HepG2 (cell line): ENCODE measurements around the gene ELOVL5. TPM values are rescaled to one million over a fixed set of nuclear protein-coding genes. Genes with fewer than 3 reads are reported as not detected.
A peak's percentile ranks its signal among the peaks of the same experiment; 100 is the strongest.

ENCODE experiments used
- ATAC-seq: fragments of 200-7000 bp; cut with Tn5 transposase; 3 replicates; pipeline ENCODE4 v1.9.1; 2020; ENCODE audit warnings: mild to moderate bottlenecking, moderate library complexity
- BruUV-seq: library from RNA; stranded (reverse); fragments of 400-500 nt; replicated peaks from 2 replicates; lab custom pipeline; 2021; lab: Mats Ljungman, UMichigan
- CTCF ChIA-PET: fragments of 300-600 bp; formaldehyde crosslinking; extraction: SDS; loops from one replicate; lab custom pipeline; 2021; ENCODE audit warnings: low total read pairs, inconsistent platforms, low intra/inter-chr PET ratio; lab: Yijun Ruan, JAX
- POLR2A ChIA-PET: fragments of 350-600 bp; sonication (Branson Sonifier 250); formaldehyde crosslinking; loops from one replicate; lab custom pipeline; 2020; ENCODE audit warnings: antibody characterized with exemption, inconsistent platforms; lab: Yijun Ruan, JAX
- DNase-seq: peaks from one replicate; pipeline ENCODE4 v3.0.0-alpha.2; 2015; ENCODE audit warnings: low spot score
- FAIRE-seq: peaks from 3 replicates; lab custom pipeline; 2011; peaks lifted over from hg19 to GRCh38; lab: Jason Lieb, UNC
- H2AFZ ChIP-seq: one replicate; pipeline ENCODE4 v1.6.1; 2011; ENCODE audit warnings: low read length, inconsistent platforms
- H3K27ac ChIP-seq: fragments of 300-600 bp; 3 replicates; pipeline ENCODE4 v1.8.0; 2011; ENCODE audit warnings: mixed run types, mild to moderate bottlenecking, mixed read lengths, low read length, inconsistent platforms; ENCODE audit not compliant: insufficient read depth; ENCODE audit errors: extremely low read length
- H3K27me3 ChIP-seq, 2 experiments: fragments of 200-600 bp in 1 of 2; 2 replicates in 1 of 2; 3 replicates in 1 of 2; pipeline versions ENCODE4 v1.6.0 to v1.8.0; 2011; ENCODE audit warnings: low read length in 2 of 2, mild to moderate bottlenecking in 2 of 2, moderate library complexity in 2 of 2, inconsistent platforms in 1 of 2; ENCODE audit not compliant: insufficient read depth in 2 of 2, control insufficient read depth in 1 of 2
- H3K36me3 ChIP-seq, 2 experiments: fragments of 200-600 bp in 1 of 2; replicated peaks in 1 of 2; 2 replicates in 1 of 2; 3 replicates in 1 of 2; pipeline versions ENCODE4 v1.5.1 to v1.8.0; 2011; ENCODE audit warnings: low read length in 2 of 2, inconsistent platforms in 1 of 2; ENCODE audit not compliant: insufficient read depth in 2 of 2, control insufficient read depth in 1 of 2
- H3K4me1 ChIP-seq: 2 replicates; pipeline ENCODE4 v1.5.1; 2012; ENCODE audit warnings: low read length, inconsistent platforms; ENCODE audit not compliant: insufficient read depth
- H3K4me2 ChIP-seq: 2 replicates; pipeline ENCODE4 v1.6.0; 2011; ENCODE audit warnings: low read depth, low read length, inconsistent platforms
- H3K4me3 ChIP-seq, 3 experiments: fragments of 200-600 bp in 1 of 3; sonication (generic), shearing (Covaris generic) in 1 of 3; replicated peaks in 1 of 3; 2 replicates each; pipeline ENCODE4 v1.5.1; 2011 to 2016; ENCODE audit warnings: low read length in 3 of 3, inconsistent platforms in 2 of 3, low read depth in 2 of 3, mild to moderate bottlenecking in 2 of 3, control low read depth in 1 of 3, mixed read lengths in 1 of 3; ENCODE audit not compliant: insufficient read depth in 1 of 3
- H3K79me2 ChIP-seq: one replicate; pipeline ENCODE4 v1.6.1; 2011; ENCODE audit warnings: low read length, inconsistent platforms; ENCODE audit not compliant: insufficient read depth
- H3K9ac ChIP-seq: 2 replicates; pipeline ENCODE4 v1.6.0; 2011; ENCODE audit warnings: mild to moderate bottlenecking, low read depth, low read length, inconsistent platforms; ENCODE audit not compliant: insufficient read depth
- H3K9me3 ChIP-seq: 2 replicates; pipeline ENCODE4 v1.5.1; 2012; ENCODE audit warnings: mild to moderate bottlenecking, low read length
- H4K20me1 ChIP-seq: 2 replicates; pipeline ENCODE4 v1.6.0; 2011; ENCODE audit warnings: inconsistent platforms, mild to moderate bottlenecking, low read length, moderate library complexity; ENCODE audit not compliant: insufficient read depth
- AHDC1 ChIP-seq: sonication (generic); formaldehyde crosslinking; IDR thresholded peaks from 2 replicates; pipeline ENCODE4 v1.5.1; 2020; ENCODE audit warnings: mild to moderate bottlenecking, missing genetic modification reagents, borderline replicate concordance
- FOXA1 ChIP-seq, 2 experiments: fragments of 450-650 bp in 1 of 2; sonication (generic) in 1 of 2; formaldehyde crosslinking in 1 of 2; IDR thresholded peaks; 2 replicates each; pipeline versions ENCODE4 v1.4.0 to v1.6.1; 2016 to 2020; ENCODE audit warnings: missing genetic modification reagents in 1 of 2
- MXD3 ChIP-seq: IDR thresholded peaks from 2 replicates; pipeline ENCODE4 v1.6.1; 2016; ENCODE audit warnings: mild to moderate bottlenecking, missing biosample characterization, missing genetic modification reagents
- PRDM10 ChIP-seq: sonication (generic); formaldehyde crosslinking; IDR thresholded peaks from 2 replicates; pipeline ENCODE4 v1.4.0; 2020; ENCODE audit warnings: low read depth, missing genetic modification reagents
- TFAP4 ChIP-seq: sonication (generic); IDR thresholded peaks from 2 replicates; pipeline ENCODE4 v1.6.1; 2016; ENCODE audit warnings: low read depth, borderline replicate concordance
- ZMYM4 ChIP-seq: sonication (generic); formaldehyde crosslinking; IDR thresholded peaks from 2 replicates; pipeline ENCODE4 v1.8.1; 2023; ENCODE audit warnings: mild to moderate bottlenecking, missing genetic modification reagents
- ZNF567 ChIP-seq: sonication (generic); formaldehyde crosslinking; IDR thresholded peaks from 2 replicates; pipeline ENCODE4 v1.8.1; 2023; ENCODE audit warnings: mild to moderate bottlenecking, missing genetic modification reagents, borderline replicate concordance
- ZNF589 ChIP-seq: sonication (generic); formaldehyde crosslinking; conservative IDR thresholded peaks from 2 replicates; pipeline ENCODE4 v1.8.0; 2022; ENCODE audit warnings: mild to moderate bottlenecking, moderate library complexity, missing genetic modification reagents
- ZNF710 ChIP-seq: sonication (generic); formaldehyde crosslinking; IDR thresholded peaks from 2 replicates; pipeline ENCODE4 v1.5.0; 2020; ENCODE audit warnings: mild to moderate bottlenecking, missing genetic modification reagents, borderline replicate concordance
- WGBS: methylation state at CpG from one replicate; pipeline ENCODE4 v1.1.6; 2017; ENCODE audit warnings: low lambda C conversion rate; 5-methylcytosine and 5-hydroxymethylcytosine counted together
- in situ Hi-C: cut with HindIII; loops from 2 replicates; pipeline ENCODE4 v1.10.0; 2017; ENCODE audit warnings: low pct_unique_long_range_greater_than_20kb; ENCODE audit not compliant: extremely low pct_ligation_motif_present
- intact Hi-C: fragments of 100-400 bp; cut with micrococcal nuclease; formaldehyde crosslinking; loops from one replicate; pipeline ENCODE4 v1.10.0; 2022; ENCODE audit not compliant: unreplicated experiment
- polyA plus RNA-seq, 8 experiments: library from polyadenylated mRNA; depleted of rRNA in 3 of 8; stranded (reverse) in 7 of 8; unstranded in 1 of 8; fragments of >200 nt; fragmentation: Illumina TruSeq in 4 of 8; extraction: Trizol in 4 of 8; gene quantifications; 2 replicates each; pipeline versions ENCODE4 v1.2.1 to v1.2.3, GENCODE V29; 2011 to 2016; ENCODE audit warnings: low read depth in 4 of 8, missing spikeins in 1 of 8, mixed read lengths in 1 of 8; ENCODE audit not compliant: insufficient read depth in 1 of 8
- total RNA-seq, 5 experiments: library from RNA; depleted of rRNA; stranded (reverse); fragments of >200 nt; fragmentation: Illumina TruSeq; extraction: Trizol; gene quantifications; 2 replicates each; pipeline ENCODE4 v1.2.3, GENCODE V29; 2016; ENCODE audit warnings: low read depth in 1 of 5

Gene ELOVL5
- total and polyA plus RNA-seq, 2 of the 13 experiments (the other 11 are each of a cell fraction or from before 2014, with no cell fraction given), result 50.1 to 72.4 TPM

GRCh38 chr6:53306819-53307347, 41.9 kb downstream of the ELOVL5 start:
- ATAC-seq (peak; percentile 89), DNase-seq (peak; percentile 89), FAIRE-seq (peak; percentile 92)
- H2AFZ ChIP-seq, result no peak overlapping the region
- no TSS peak for BruUV-seq
- H4K20me1 ChIP-seq, result no peaks in the 10 kb centered on the region
- 3% methylated on average over 1 of the region's 1 CpG for WGBS
- H3K79me2 ChIP-seq, result peaks cover 38% of the 10 kb centered on the region
- ChIA-PET CTCF (no interaction called here), POLR2A (no interaction called here)
- peak overlapping the region in 2 of 3 experiments; percentile 11 to 25; a peak in 2 of 6 replicates for H3K4me3 ChIP-seq
- in situ Hi-C loops (no loop called here), intact Hi-C loops (loop anchor here (2.0 to 10.0 kb wide), 2 partner anchors 42 to 192 kb away; partner anchors contain the start of gene ELOVL5)
- H3K27me3 ChIP-seq, result no peaks in the 10 kb centered on the region
- peaks cover 72% of the 10 kb centered on the region for H3K4me1 ChIP-seq
- H3K27ac ChIP-seq, result peak overlapping the region; percentile 65
- no peaks in the 10 kb centered on the region for H3K9me3 ChIP-seq
- no peaks in the 10 kb centered on the region for H3K36me3 ChIP-seq
- peak overlapping the region; percentile 58 for H3K4me2 ChIP-seq
- H3K9ac ChIP-seq, result no peak overlapping the region
- 0 out of 2 replicates have a peak, but pooled peaks have one; percentile 33 for TF ChIP-seq TFAP4
- no peak for TF ChIP-seq MXD3 (CRISPR knock-in tag)
- no peak for TF ChIP-seq FOXA1 (IDR thresholded peaks at IDR 0.05)
- no peak for TF ChIP-seq FOXA1 (CRISPR knock-in tag; IDR thresholded peaks at IDR 0.05)
- peak; percentile 78; the same call in 1 of the 2 replicates for TF ChIP-seq AHDC1 (CRISPR knock-in tag)
- TF ChIP-seq ZNF567 (CRISPR knock-in tag), result no peak
- TF ChIP-seq ZNF589 (CRISPR knock-in tag), result no peak
- TF ChIP-seq ZMYM4 (CRISPR knock-in tag), result peak; percentile 62; the same call in 1 of the 2 replicates
- 0 out of 2 replicates have a peak, but pooled peaks have one; percentile 53 for TF ChIP-seq ZNF710
- TF ChIP-seq PRDM10, result no peak
